ENCODE results near the gene BIRC5.

BIRC5 gene

GRCh38 chr17:78268191-78268874, 54.3 kb downstream of the BIRC5 start:
- no peak for DNase-seq (ENCODE audit: extremely low spot score)
- ChIA-PET POLR2A (no interaction called here), CTCF (interaction anchor here (1.0 to 1.5 kb wide), 3 partner anchors 11 to 183 kb away, joined by 4 to 5 read pairs (median 5); no protein-coding TSS in a partner anchor)
- TF ChIP-seq CTCF (IDR thresholded peaks at IDR 0.05; ENCODE audit: control extremely low read depth, extremely low read depth, low read depth, missing control alignments): no peak

GRCh38 chr17:78268951-78269905, 55.2 kb downstream of the BIRC5 start:
- no peak for DNase-seq (ENCODE audit: extremely low spot score)
- no peak for TF ChIP-seq CTCF (IDR thresholded peaks at IDR 0.05; ENCODE audit: control extremely low read depth, extremely low read depth, low read depth, missing control alignments)
- ChIA-PET CTCF (interaction anchor here (0.9 to 1.5 kb wide), 4 partner anchors 12 to 184 kb away, joined by 3 to 5 read pairs (median 4); no protein-coding TSS in a partner anchor), POLR2A (no interaction called here)

- ChIA-PET CTCF (interaction anchor here (0.7 to 1.5 kb wide), 3 partner anchors 19 to 176 kb away, joined by 3 to 7 read pairs (median 3); no protein-coding TSS in a partner anchor), POLR2A (no interaction called here)
- TF ChIP-seq CTCF (IDR thresholded peaks at IDR 0.05; ENCODE audit: control extremely low read depth, extremely low read depth, low read depth, missing control alignments): no peak
- DNase-seq (ENCODE audit: extremely low spot score): no peak
Measured at GRCh38 chr17:78269955-78270381, 55.9 kb downstream of the BIRC5 start.

- POLR2A ChIA-PET: no interaction called here
- DNase-seq (ENCODE audit: extremely low spot score): no peak
- TF ChIP-seq CTCF (IDR thresholded peaks at IDR 0.05; ENCODE audit: control extremely low read depth, extremely low read depth, low read depth, missing control alignments): no peak
- CTCF ChIA-PET: interaction anchor here (0.9 to 1.7 kb wide), 5 partner anchors 14 to 34 kb away, joined by 3 to 7 read pairs (median 4); no protein-coding TSS in a partner anchor
Measured at GRCh38 chr17:78271419-78272170, 57.5 kb downstream of the BIRC5 start.

- TF ChIP-seq CTCF (IDR thresholded peaks at IDR 0.05; ENCODE audit: control extremely low read depth, extremely low read depth, low read depth, missing control alignments): no peak
- CTCF ChIA-PET: interaction anchor here (1.0 to 1.7 kb wide), 4 partner anchors 16 to 33 kb away, joined by 3 to 5 read pairs (median 4); no protein-coding TSS in a partner anchor
- no peak for DNase-seq (ENCODE audit: extremely low spot score)
- POLR2A ChIA-PET: no interaction called here
Measured at GRCh38 chr17:78272181-78272913, 58.3 kb downstream of the BIRC5 start.
